Suprapubic skin (tissue), 4 donors: ENCODE data around the gene TTLL6.

ENCODE experiments used
- EP300 ChIP-seq: sonication (generic); formaldehyde crosslinking; IDR thresholded peaks from one replicate; pipeline ENCODE4 v1.6.1; 2017; ENCODE audit warnings: antibody characterized with exemption
- POLR2A ChIP-seq, 2 donors: fragments of 450-650 bp; IDR thresholded peaks; one replicate each; pipeline ENCODE4 v1.6.1; 2017; ENCODE audit warnings: antibody characterized with exemption in 2 of 2, mild to moderate bottlenecking in 2 of 2, moderate library complexity in 2 of 2
- POLR2AphosphoS5 ChIP-seq, 3 donors: sonication (generic); formaldehyde crosslinking; IDR thresholded peaks; one replicate each; pipeline ENCODE4 v1.6.1; 2017; ENCODE audit warnings: antibody characterized with exemption in 3 of 3
- TF ChIP-seq, protein P1 (sequence below), 2 donors: fragments of 200-600 bp in 1 of 2; fragments of 450-650 bp in 1 of 2; sonication (generic) in 1 of 2; IDR thresholded peaks; one replicate each; pipeline ENCODE4 v1.5.1; 2016 to 2019; ENCODE audit warnings: antibody characterized with exemption in 2 of 2, mild to moderate bottlenecking in 1 of 2, moderate library complexity in 1 of 2

DNA sequence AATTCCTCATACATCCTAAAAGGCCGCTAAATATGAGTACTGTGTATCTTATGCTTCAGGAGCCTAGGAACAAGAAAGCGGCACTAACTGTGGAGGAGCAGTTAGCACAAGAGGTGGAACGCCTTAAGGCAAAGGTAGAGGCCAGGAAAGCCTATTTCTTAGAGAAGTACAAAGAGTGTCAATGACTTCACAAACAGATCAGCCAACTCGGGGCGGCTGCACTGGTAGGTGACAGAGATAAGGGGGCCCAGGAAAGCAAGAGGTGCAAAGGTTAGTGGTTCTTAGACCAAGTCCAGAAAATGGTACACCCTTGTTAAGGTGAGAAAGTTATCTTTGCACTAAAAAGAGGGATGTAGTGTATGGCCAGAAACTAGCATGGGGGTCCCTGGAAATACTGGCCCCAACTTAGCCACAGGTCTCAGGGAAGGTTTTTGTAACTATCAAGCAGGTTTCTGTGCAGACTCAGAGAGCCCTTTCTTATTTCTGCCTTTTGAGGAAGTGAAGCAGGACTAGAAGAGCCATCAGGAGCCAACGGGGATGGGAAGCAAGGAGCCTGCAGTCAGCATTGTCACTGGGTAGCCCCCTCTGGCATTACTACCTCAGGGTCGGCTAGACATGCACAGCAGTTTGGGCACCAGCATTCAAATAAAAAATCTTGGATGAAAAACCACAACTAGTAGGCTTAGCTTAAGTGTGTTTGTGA, 37.9 kb upstream of the TTLL6 start:
- TF ChIP-seq, protein P1, sequence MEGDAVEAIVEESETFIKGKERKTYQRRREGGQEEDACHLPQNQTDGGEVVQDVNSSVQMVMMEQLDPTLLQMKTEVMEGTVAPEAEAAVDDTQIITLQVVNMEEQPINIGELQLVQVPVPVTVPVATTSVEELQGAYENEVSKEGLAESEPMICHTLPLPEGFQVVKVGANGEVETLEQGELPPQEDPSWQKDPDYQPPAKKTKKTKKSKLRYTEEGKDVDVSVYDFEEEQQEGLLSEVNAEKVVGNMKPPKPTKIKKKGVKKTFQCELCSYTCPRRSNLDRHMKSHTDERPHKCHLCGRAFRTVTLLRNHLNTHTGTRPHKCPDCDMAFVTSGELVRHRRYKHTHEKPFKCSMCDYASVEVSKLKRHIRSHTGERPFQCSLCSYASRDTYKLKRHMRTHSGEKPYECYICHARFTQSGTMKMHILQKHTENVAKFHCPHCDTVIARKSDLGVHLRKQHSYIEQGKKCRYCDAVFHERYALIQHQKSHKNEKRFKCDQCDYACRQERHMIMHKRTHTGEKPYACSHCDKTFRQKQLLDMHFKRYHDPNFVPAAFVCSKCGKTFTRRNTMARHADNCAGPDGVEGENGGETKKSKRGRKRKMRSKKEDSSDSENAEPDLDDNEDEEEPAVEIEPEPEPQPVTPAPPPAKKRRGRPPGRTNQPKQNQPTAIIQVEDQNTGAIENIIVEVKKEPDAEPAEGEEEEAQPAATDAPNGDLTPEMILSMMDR (IDR thresholded peaks at IDR 0.05), result no peak
- TF ChIP-seq EP300 (no peak), POLR2A (IDR thresholded peaks at IDR 0.05) (no peak), POLR2AphosphoS5 (IDR thresholded peaks at IDR 0.05) (no peak)
